AG08396 (cell line): ENCODE data around the gene SLCO4A1.
A peak's percentile ranks its signal among the peaks of the same experiment; 100 is the strongest.

Experiments used
- DNase-seq: peaks from one replicate; pipeline ENCODE4 v3.0.0; 2012; ENCODE audit warnings: low spot score, mixed read lengths

Gene SLCO4A1

DNA sequence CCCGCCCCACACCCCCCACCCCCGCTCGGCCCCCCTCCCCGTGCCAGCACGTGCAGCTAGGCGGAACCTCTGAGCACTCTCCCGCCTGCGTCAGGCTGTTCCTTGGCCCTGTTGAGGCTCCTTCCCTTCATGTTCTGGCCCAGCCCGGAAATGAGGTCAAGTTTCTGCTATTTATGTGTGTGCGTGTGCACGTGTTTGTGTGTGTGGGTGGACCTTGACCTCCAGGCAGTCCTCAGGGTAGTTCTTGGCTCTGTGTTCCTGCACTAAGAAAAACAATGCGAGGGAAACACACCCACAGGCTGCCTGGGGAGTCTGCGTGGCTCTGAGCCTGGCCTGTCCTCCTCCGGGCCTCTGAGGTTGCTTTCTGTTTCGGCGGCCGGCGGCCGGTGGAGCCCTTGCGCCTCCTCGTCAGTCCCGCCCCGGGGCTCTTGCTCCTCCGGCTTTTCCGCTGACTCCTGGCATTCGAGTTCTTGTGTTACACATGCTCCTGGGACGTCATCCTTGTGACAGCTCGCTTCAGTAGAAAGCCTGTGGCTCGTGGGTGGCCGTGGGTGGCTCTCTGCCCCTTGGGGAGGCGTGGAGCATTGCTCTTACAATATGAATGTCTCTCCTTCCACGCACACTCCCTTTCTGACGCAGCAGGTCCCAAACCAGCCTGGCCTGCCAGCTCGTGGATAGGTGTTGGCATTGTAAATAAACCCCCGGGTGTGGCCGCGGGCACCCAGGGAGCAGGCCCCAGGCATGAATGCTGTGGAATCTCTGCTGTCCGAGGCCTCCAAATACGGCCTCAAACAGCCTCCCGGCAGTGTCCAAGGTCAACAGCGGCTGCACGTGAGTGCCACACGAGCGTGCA is 10.0 kb downstream of the SLCO4A1 start:
- DNase-seq = peak; percentile 98

DNA sequence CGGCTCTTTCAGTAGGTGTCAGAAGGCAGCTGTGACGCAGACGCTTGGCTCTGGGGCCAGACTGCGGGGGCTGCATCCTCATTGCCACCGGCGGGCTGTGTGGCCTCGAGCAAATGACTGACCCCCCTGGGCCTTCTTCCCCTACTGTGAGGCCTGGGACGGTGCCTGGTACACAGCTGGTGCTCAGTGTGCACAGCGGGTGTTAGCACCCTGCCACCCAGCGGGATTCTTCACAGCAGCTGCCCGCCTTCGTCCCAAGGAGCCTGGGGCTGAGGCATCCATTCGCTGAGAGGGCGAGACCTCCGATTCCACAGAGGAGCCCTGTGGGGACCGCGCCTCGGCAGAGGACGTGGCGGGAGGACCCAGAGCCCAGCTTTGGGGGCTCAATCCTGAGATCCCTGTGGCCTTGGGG is 10.6 kb downstream of the SLCO4A1 start:
- no peak for DNase-seq

DNA sequence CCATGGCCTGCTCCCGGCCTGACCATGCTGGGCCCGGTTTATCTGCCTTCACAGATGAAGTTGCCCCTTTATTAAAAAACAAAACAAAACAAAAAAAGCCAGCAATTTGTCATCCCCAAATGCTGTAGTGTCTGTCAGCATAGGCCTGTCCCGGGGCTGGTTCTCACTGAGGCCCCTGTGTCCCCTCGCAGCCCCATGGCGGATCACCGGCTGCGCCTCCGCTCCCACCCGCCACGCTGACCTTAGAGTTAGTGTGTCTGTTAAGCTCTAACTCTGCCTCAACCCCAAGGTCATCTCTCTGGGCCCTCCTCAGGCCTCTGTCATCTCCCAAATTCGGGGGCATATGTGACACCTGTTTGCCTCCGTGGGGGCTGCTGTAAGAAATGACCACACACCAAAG is 11.1 kb downstream of the SLCO4A1 start:
- no peak for DNase-seq

DNA sequence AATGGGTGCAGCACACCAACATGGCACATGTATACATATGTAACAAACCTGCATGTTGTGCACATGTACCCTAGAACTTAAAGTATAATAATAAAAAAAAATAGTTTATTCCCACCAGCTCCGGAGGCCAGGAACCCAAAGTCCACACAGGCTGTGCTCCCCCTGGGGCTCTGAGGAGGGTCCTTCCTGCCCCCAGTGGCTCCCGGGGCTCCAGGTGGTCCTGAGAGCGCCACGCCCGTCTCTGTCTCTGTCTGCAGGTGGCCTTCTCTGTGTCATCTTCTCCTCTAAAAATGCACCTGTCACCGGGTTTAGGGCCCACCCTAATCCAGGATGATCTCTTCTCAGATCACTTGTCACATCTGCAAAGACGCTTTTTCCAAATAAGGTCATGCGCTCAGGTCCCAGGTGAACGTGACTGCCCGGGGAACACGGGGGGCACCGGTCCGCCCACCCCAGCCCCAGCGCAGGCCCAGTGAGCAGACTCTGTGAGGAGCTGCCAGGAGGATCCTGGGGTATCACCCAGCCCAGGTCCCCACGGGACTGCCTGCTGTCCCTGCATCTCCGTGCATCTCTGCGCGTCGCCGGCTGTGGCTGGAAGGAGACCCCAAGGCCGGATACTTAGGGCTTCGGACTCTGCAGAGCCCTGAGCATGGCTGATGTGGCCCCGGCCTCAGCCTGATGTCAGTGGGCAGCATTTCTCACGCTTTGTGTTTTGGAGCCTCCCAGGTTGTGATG is 11.8 kb downstream of the SLCO4A1 start:
- DNase-seq = no peak

DNA sequence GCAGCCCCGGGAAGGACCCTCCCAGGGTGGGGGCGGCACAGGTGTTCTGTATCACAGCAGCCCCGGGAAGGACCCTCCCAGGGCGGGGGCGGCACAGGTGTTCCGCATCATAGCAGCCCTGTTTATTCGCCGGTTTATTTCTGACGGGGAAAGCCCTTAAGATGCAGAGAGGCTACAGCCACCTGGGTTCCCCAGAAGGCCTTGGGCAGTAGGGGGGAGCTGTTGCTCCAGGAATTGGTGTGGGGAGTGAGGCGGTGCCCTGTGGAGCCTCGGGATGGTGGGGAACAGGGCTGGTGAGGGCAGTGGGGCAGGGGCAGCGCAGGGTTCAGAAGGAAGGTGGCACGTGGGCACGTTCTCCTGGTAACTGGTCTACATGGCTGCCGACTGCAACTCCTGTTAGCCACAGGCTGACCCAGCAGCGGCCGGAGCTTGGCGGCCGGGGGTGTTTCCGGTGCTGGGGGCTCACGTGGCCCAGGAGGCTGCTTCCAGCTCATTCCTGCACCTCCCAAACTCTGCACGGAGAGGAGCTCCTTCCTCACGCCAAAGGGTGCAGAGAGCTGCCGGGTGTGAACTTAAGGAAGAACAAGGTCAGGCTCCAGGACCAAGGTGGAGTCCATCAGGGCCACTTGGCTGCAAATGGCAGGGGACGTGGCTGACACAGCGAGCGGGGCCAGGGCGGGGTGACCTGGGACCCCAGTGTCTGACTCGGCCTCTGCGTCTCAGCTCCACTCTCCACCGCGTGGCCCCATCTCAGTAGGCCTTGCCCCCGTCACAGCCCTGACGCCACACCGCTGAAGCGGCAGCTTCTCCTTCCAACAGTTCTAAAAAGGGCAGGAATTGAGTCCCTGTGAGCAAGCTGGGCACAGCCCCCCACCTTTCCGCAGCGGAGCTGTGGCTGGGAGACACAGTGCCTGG is 13.2 kb downstream of the SLCO4A1 start:
- DNase-seq = no peak

DNA sequence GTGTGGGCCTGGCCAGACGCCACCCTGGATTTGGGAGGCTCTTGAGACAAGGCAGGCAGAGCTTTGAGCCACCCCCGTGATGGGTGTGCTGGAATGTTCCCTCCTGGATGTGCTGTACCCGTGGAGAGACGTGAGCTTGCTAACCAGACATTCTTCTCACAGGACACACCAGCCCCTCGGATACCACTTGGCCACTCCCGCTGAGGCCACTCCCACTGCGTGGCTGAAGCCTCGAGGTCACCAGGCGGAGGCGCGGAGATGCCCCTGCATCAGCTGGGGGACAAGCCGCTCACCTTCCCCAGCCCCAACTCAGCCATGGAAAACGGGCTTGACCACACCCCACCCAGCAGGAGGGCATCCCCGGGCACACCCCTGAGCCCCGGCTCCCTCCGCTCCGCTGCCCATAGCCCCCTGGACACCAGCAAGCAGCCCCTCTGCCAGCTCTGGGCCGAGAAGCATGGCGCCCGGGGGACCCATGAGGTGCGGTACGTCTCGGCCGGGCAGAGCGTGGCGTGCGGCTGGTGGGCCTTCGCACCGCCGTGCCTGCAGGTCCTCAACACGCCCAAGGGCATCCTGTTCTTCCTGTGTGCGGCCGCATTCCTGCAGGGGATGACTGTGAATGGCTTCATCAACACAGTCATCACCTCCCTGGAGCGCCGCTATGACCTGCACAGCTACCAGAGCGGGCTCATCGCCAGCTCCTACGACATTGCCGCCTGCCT is 14.1 kb downstream of the SLCO4A1 start:
- DNase-seq = no peak

DNA sequence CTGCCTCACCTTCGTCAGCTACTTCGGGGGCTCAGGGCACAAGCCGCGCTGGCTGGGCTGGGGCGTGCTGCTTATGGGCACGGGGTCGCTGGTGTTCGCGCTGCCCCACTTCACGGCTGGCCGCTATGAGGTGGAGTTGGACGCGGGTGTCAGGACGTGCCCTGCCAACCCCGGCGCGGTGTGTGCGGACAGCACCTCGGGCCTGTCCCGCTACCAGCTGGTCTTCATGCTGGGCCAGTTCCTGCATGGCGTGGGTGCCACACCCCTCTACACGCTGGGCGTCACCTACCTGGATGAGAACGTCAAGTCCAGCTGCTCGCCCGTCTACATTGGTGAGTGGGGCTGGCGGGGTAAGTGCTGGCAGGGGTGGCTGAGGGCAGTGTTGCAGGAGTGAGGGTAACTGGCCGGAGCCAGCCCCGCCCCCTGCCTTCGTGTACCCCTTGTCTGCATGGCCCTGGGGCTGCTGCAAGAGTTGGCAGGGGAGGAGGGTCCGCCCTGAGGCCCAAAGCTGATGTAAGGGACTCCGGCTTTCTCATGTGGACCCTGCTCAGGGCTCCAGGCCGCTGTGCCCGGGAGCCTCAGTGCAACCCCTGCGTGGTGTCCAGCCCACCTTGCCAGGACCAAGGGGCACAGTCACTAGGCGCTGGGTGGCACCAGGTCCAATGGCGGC is 14.8 kb downstream of the SLCO4A1 start:
- no peak for DNase-seq

DNA sequence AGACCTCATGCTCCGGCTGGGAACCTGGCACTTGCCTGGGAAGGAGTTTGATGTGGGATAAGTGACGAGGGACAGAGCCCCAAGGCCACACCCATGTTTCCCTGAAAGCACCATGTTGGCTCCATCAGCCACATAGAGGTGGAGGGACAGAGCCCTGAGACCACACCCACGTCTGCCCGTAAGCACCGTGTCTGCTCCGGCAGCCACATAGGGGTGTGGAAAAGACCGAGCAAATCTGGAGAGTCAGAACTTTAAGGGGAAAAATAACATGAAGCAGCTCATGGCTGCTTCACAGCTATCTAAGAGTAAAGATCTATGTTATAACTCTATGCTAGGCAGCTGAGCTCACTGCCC is 15.3 kb downstream of the SLCO4A1 start:
- no peak for DNase-seq

DNA sequence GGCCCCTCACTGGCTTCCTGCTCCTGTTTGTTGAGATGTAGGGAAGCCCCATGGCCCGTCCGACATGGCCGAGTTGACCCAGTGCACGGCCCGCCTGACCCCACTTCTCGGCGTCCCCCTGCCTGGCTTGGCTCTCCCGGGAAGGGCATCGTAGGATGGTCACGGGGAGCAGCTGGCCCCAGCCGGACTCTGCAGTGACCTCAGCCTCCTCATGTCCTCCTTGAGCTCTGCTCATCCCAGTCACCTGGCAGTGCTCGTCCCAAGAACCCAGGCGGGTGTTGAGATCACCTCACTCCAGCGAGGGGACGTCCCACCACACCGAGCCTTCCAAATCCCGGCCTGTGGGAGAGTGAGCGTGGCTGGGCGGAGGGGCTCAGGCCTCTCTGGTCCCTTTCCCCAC is 15.7 kb downstream of the SLCO4A1 start:
- no peak for DNase-seq

DNA sequence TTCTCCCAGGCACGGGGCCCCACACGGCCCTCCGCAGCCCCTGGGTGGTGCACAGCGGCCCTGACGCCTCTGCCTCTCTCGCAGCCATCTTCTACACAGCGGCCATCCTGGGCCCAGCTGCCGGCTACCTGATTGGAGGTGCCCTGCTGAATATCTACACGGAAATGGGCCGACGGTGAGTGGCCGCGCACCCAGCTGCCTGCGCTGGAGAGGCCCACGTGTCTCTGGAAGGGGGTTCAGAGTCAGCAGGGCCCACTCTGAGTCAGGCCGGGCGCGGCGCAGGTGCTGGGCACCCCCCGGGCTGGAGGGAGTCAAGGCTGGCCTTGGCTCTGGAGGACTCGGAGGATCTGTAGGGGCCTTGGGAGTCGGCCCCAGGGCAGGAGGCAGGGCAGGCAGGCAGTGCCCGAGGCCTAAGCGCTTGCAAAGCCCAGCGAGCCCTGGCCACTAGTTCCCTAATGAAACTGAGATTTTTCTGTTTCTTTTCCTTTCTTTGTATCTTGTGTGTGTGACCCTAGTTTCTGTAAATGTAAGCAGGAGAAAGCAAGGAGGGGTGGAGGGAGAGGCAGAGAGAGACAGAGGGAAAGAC is 16.4 kb downstream of the SLCO4A1 start:
- DNase-seq = no peak

DNA sequence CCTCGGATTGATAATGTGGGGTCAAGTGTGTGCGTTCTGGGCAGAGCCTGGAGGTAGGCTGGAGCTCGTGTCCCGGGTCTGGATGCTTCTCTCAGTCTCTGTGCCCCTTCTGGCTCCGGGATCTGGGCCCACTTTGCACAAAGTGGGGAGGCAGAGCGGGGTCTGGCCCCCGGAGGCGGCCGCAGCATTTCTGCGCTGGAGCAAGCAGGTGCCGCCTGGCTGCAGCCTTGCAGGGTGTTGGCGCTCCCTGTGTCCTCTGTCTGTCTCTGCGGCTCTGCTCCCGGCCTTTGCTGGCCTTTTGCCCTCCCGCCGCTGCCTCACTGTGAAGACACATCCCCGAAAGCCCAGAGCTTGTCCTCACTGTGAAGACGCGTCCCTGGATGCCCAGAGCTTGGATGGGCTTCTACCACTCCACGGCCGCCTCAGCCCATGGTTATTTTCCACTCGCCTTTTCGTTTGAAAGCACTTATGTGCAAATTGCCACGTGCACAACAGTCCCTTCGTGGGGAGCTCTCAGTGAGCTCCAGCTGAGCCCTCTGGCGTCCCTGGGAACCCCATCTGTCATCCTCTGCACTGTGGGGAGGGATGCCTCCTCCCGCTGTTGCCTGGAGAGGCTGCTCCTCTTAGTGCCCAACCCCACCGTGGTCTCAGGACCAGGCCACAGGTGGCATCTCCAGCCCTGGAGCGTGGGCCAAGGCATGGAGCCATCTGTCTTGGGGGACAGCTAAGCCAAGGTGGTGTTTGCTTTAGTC is 17.4 kb downstream of the SLCO4A1 start:
- DNase-seq = no peak

DNA sequence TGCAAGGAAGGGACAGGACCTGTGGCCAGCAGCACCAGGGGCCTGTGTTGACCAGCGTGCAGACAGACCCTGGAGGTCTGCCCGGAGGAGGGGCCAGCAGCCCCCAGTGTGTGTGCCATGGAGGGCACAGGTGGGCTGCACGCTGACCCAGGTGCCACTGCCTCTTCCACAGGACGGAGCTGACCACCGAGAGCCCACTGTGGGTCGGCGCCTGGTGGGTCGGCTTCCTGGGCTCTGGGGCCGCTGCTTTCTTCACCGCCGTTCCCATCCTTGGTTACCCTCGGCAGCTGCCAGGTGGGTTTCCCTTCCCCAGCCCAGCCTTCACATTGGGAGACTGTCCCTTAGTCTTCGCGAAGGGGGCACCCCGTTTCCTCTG is 17.9 kb downstream of the SLCO4A1 start:
- DNase-seq = no peak

DNA sequence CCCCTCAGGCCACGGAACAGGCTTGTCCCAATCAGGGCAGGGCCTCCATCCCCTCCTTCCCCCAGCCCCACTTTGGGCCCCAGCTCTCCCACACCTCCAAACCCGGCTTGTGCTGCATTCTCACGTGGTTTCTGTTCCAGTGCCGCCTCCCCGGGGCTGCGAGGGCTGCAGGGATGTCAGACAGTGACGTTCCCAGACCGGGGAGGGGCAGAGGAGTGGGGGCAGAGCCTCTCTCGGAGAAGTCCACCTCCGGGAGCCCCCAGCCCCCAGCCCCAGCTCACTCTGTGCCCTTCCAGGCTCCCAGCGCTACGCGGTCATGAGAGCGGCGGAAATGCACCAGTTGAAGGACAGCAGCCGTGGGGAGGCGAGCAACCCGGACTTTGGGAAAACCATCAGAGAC is 18.5 kb downstream of the SLCO4A1 start:
- no peak for DNase-seq

DNA sequence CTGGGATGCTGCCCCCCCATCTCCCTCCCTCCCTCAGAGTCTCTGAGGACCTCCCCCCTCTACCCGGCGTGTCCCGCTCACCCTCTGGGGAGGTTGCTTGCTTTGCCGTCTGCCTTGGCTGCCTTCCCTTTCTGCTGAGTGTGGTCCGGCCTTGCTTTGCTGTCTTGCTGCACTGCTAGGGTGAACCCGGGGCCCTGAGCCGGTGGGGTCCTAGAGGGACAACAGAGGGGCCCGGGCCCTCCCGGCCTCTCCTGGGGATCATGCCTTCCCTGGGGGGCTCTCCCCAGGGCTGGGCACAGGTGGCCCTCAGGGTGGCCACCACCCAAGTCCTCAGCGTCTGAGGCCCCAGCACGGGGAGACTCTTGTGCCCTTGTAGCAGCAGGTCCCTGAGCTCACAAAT is 19.3 kb downstream of the SLCO4A1 start:
- no peak for DNase-seq

DNA sequence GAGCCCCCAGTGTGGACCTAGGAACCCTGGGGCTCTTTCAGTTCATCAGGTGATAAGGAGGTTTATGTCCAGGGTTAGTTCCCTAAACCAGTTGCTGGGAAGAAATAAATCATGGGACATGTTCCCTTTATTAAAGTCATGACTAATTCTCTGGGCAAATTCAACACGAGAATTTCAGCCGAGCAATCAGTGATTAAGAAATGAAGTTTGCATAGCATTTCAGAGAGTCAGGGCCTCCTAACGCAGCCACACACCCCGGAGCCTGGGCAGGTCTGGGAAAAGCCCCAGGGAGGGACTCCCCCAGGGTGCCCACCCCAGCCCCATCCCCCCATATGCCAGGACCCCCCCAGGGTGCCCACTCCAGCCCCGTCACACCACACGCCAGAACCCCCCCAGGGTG is 20.1 kb downstream of the SLCO4A1 start:
- DNase-seq = peak; percentile 90

DNA sequence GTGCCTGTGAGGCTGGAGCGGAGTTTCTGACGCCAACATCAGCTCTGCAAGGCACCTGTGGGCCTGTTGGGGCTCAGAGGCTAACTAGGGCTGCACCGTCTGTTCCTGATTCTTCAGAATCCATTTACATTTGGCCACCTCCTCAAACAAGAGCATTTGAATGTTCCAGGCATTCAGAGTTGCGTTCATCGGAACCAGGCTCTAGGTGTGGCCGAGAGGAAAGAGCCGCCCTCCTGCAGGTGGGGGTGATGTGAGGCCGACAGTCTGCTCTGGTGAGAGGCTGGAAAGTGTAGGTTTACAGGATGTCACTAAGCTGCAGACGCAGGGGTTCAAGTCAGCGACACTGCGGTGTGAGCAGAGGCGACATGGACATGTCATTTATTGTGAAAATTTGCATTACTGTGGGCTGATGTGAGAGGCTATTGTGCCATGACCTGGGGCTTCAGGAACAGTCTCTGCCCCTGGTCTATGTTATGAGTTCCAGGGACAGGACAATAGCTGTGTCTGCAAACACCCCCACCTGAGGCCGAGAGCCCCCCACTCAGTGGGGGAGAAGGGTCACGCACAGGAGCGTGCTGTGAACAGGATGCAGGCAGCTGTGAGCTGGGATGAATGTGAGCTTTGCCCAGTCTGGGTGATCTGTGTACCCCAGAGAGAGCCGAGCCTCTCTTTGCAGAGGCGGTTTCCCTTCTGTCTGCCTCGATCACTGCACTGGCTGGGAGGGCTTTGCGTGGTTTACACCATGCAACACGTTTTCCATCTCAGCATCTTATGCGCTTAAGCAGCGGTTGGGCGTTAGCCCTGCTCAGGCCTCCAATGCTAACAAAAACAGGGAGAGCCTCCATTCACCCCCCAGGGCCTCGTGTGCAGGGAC is 21.1 kb downstream of the SLCO4A1 start:
- DNase-seq = no peak

DNA sequence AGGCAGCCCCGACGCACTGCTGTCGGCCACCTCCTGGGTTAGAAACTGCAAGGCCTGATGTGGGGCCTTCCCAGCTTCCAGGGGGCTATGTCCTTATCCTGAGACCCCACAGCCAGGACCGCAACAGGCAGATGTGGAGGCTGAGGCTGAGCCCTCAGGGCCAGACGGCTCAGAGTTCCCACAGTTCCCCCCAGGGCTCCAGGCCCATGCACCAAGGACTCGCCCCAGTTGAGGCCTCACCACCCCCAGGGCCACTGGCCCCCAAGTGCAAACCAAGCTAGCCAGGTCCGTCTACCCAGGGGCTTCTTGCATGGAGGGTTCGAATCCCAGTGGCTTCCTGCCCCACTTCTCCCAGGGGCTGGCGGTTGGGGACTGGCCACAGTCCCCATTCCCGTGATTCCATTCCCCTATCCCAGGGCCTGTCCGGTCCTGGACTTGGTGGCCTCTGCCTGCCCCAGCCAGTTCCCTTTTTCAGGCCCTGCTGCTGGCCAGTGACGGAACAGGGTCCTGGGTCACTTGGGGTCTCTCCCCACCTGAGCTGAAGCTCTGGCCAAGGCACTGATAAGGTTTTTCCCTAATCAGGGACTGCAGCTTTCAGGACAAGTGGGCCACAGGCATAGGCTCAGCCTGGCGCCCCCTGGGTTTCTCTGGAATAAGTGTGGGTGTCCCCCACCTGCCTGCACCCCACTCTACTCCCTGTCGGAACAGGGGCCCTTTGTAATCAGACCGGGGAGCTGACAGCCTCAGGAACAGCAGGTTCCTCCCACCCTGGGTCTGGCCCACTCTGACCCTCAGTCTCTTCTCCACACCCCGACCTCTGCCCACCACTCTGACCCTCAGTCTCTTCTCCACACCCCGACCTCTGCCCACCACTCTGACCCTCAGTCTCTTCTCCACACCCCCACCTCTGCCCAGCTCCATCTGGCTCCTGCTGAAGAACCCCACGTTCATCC is 22.0 kb downstream of the SLCO4A1 start:
- DNase-seq = no peak

DNA sequence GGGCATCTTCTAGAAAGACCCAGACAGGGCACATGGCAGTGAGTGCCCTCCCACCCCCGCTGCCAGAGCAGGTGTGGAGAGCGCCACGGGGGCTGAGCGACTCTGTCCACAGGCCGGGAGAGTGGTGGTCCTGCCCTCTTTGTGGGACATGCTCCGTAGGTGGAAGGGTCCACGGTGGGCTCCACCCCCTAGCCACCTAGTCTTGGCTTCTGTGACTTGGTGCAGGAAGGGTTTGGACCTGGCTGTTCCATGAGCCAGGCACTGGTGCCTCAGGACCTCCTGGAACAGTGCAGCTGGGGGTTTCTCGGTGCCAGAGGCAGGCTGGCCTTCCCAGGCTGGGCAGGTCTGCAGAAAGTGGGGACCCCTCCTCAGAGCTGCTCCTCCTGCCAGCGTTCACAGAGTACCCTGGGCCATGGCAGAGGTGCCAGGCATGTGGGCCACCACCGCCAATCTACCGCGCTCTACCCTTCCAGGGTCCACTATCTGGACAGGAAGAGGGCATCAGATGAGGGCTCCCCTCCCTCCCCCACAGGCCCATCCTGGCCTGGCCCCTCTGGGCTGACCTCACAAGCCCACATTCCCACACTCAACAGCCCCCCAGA is 23.0 kb downstream of the SLCO4A1 start:
- no peak for DNase-seq
